ENCODE results near the gene SMAD6. TPM values are rescaled to one million over a fixed set of nuclear protein-coding genes. Genes with fewer than 3 reads are reported as not detected.

Gene SMAD6
- total RNA-seq, 2 experiments from 2014 or later = 0.14 to 0.29 TPM

- no peak for ATAC-seq
- CTCF ChIA-PET = interaction anchor here (0.6 kb wide), 1 partner anchor 9 kb away, joined by 3 read pairs; no protein-coding TSS in a partner anchor
- H3K4me3 Mint-ChIP-seq = no peak overlapping the region
- no peak overlapping the region for H3K27ac Mint-ChIP-seq
- peaks cover 9% of the 10 kb centered on the region for H3K27me3 Mint-ChIP-seq
- H3K4me1 Mint-ChIP-seq = peaks cover 24% of the 10 kb centered on the region
- no peaks in the 10 kb centered on the region for H3K36me3 Mint-ChIP-seq
- no peak for DNase-seq
- H3K9me3 Mint-ChIP-seq (ENCODE audit: low read depth) = no peaks in the 10 kb centered on the region
These were observed 19.9 kb downstream of the SMAD6 start for GRCh38 chr15:66721954-66722353.

- Mint-ChIP-seq H3K4me1 (peaks cover 24% of the 10 kb centered on the region), H3K27ac (no peak overlapping the region), H3K9me3 (ENCODE audit: low read depth) (no peaks in the 10 kb centered on the region), H3K27me3 (peaks cover 4% of the 10 kb centered on the region), H3K4me3 (no peak overlapping the region), H3K36me3 (no peaks in the 10 kb centered on the region)
- ATAC-seq = no peak
- CTCF ChIA-PET = interaction anchor here (0.6 kb wide), 1 partner anchor 57 kb away, joined by 3 read pairs; no protein-coding TSS in a partner anchor
- no peak for DNase-seq
These were observed 20.9 kb downstream of the SMAD6 start for GRCh38 chr15:66722757-66723540.

- CTCF ChIA-PET = no interaction called here
- Mint-ChIP-seq H3K27ac (no peak overlapping the region), H3K27me3 (peaks cover 8% of the 10 kb centered on the region), H3K9me3 (ENCODE audit: low read depth) (no peaks in the 10 kb centered on the region), H3K4me3 (no peak overlapping the region), H3K4me1 (peaks cover 26% of the 10 kb centered on the region), H3K36me3 (no peaks in the 10 kb centered on the region)
- DNase-seq (no peak), ATAC-seq (no peak)
These were observed 22.0 kb downstream of the SMAD6 start for GRCh38 chr15:66723826-66724731.

- CTCF ChIA-PET = interaction anchor here (1.0 kb wide), 1 partner anchor 15 kb away, joined by 3 read pairs; no protein-coding TSS in a partner anchor
- H3K27ac Mint-ChIP-seq = no peak overlapping the region
- H3K27me3 Mint-ChIP-seq = peaks cover 8% of the 10 kb centered on the region
These were observed 22.9 kb downstream of the SMAD6 start for GRCh38 chr15:66724732-66725463.

GRCh38 chr15:66725464-66725785 is 23.4 kb downstream of the SMAD6 start:
- CTCF ChIA-PET = interaction anchor here (1.0 kb wide), 1 partner anchor 16 kb away, joined by 3 read pairs; no protein-coding TSS in a partner anchor
- ATAC-seq (no peak), DNase-seq (no peak)
- Mint-ChIP-seq H3K27me3 (peaks cover 8% of the 10 kb centered on the region), H3K9me3 (ENCODE audit: low read depth) (no peaks in the 10 kb centered on the region), H3K4me1 (peaks cover 20% of the 10 kb centered on the region), H3K4me3 (no peak overlapping the region), H3K27ac (no peak overlapping the region), H3K36me3 (no peaks in the 10 kb centered on the region)

More at GRCh38 chr15:66724732-66725463, 22.9 kb downstream of the SMAD6 start:
- Mint-ChIP-seq H3K9me3 (ENCODE audit: low read depth) (no peaks in the 10 kb centered on the region), H3K4me3 (no peak overlapping the region), H3K36me3 (no peaks in the 10 kb centered on the region), H3K4me1 (peaks cover 20% of the 10 kb centered on the region)
- no peak for DNase-seq
- ATAC-seq = no peak

- Mint-ChIP-seq H3K36me3 (no peaks in the 10 kb centered on the region), H3K9me3 (ENCODE audit: low read depth) (no peaks in the 10 kb centered on the region), H3K4me3 (no peak overlapping the region), H3K4me1 (peaks cover 14% of the 10 kb centered on the region), H3K27ac (no peak overlapping the region), H3K27me3 (peaks cover 8% of the 10 kb centered on the region)
- ATAC-seq (no peak), DNase-seq (no peak)
- CTCF ChIA-PET = interaction anchor here (0.6 kb wide), 2 partner anchors 29 to 127 kb away, joined by 3 read pairs; no protein-coding TSS in a partner anchor
These were observed 24.4 kb downstream of the SMAD6 start for GRCh38 chr15:66726386-66726785.

- Mint-ChIP-seq H3K9me3 (ENCODE audit: low read depth) (no peaks in the 10 kb centered on the region), H3K36me3 (no peaks in the 10 kb centered on the region), H3K27ac (no peak overlapping the region), H3K4me1 (peaks cover 11% of the 10 kb centered on the region), H3K27me3 (peaks cover 21% of the 10 kb centered on the region), H3K4me3 (no peak overlapping the region)
- DNase-seq (no peak), ATAC-seq (no peak)
- CTCF ChIA-PET = interaction anchor here (1.1 kb wide), 1 partner anchor 121 kb away, joined by 3 read pairs; no protein-coding TSS in a partner anchor
These were observed 27.4 kb downstream of the SMAD6 start for GRCh38 chr15:66729331-66729951.

- DNase-seq = peak; percentile 71
- Mint-ChIP-seq H3K4me1 (peaks cover 11% of the 10 kb centered on the region), H3K27ac (no peak overlapping the region), H3K36me3 (no peaks in the 10 kb centered on the region), H3K27me3 (peaks cover 24% of the 10 kb centered on the region), H3K9me3 (ENCODE audit: low read depth) (no peaks in the 10 kb centered on the region), H3K4me3 (no peak overlapping the region)
- ATAC-seq = peak; percentile 79
- CTCF ChIA-PET = interaction anchor here (0.7 to 1.6 kb wide), 5 partner anchors 8 to 121 kb away, joined by 3 to 4 read pairs (median 3); no protein-coding TSS in a partner anchor
These were observed 28.4 kb downstream of the SMAD6 start for GRCh38 chr15:66730168-66731021.

- CTCF ChIA-PET = no interaction called here
- no peak overlapping the region for H3K27ac Mint-ChIP-seq
- no peak for DNase-seq
- no peak overlapping the region for H3K4me3 Mint-ChIP-seq
- peaks cover 9% of the 10 kb centered on the region for H3K4me1 Mint-ChIP-seq
- no peak for ATAC-seq
- peaks cover 24% of the 10 kb centered on the region for H3K27me3 Mint-ChIP-seq
- no peaks in the 10 kb centered on the region for H3K36me3 Mint-ChIP-seq
- no peaks in the 10 kb centered on the region for H3K9me3 Mint-ChIP-seq (ENCODE audit: low read depth)
These were observed 31.9 kb downstream of the SMAD6 start for GRCh38 chr15:66733976-66734375.

- no peak overlapping the region for H3K4me3 Mint-ChIP-seq
- H3K27ac Mint-ChIP-seq = no peak overlapping the region
- no peak for DNase-seq
- H3K36me3 Mint-ChIP-seq = no peaks in the 10 kb centered on the region
- no peak for ATAC-seq
- H3K9me3 Mint-ChIP-seq (ENCODE audit: low read depth) = no peaks in the 10 kb centered on the region
- peaks cover 24% of the 10 kb centered on the region for H3K27me3 Mint-ChIP-seq
- CTCF ChIA-PET = interaction anchor here (1.0 kb wide), 1 partner anchor 117 kb away, joined by 4 read pairs; no protein-coding TSS in a partner anchor
- peaks cover 6% of the 10 kb centered on the region for H3K4me1 Mint-ChIP-seq
These were observed 33.2 kb downstream of the SMAD6 start for GRCh38 chr15:66734961-66735908.

GRCh38 chr15:66735909-66736305 is 33.9 kb downstream of the SMAD6 start:
- CTCF ChIA-PET = interaction anchor here (1.0 kb wide), 1 partner anchor 116 kb away, joined by 4 read pairs; no protein-coding TSS in a partner anchor
- H3K36me3 Mint-ChIP-seq = no peaks in the 10 kb centered on the region
- no peak overlapping the region for H3K4me3 Mint-ChIP-seq
- DNase-seq = no peak
- no peak for ATAC-seq
- no peaks in the 10 kb centered on the region for H3K9me3 Mint-ChIP-seq (ENCODE audit: low read depth)
- H3K27me3 Mint-ChIP-seq = peaks cover 26% of the 10 kb centered on the region
- H3K27ac Mint-ChIP-seq = no peak overlapping the region
- H3K4me1 Mint-ChIP-seq = no peaks in the 10 kb centered on the region
